ENCODE results near the gene CLRN3. TPM values are rescaled to one million over a fixed set of nuclear protein-coding genes. Genes with fewer than 3 reads are reported as not detected.

The CLRN3 gene
- total RNA-seq, 3 donors from 2014 or later, result 0.98 TPM; not detected in 2

DNA sequence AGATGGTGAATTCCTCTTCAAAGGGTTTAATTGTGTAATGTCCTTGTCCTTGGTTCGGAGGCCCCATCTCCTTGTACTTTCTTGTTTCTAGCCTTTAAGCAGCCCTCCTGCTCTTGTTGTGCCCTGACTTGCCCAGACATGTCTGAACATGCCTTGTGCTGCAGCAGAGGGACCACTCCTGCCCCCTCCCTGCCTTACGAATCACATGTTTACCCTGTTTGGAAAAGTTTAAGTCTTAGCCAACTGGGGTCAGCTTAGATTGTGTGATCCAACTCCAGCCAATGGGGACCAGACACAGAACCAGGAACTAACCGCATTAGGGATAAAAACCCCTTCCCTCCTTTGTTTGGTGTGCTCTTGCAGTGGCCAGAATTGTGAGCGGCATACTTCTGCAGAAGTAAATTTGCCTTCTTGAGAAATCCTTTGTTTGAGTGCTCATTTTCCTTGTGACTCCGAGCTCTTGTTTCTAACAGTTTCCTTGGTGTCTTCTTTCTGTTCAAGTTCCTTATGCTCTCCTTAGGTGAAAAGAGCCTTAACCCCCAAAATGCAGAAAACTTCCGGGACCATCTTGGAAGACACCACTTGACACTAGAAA, 29.4 kb downstream of the CLRN3 start:
- Histone ChIP-seq H3K4me1 (no peaks in the 10 kb centered on the region), H3K27me3 (no peaks in the 10 kb centered on the region), H3K4me3 (no peak overlapping the region), H3K27ac (no peak overlapping the region), H3K36me3 (no peaks in the 10 kb centered on the region), H3K9me3 (no peaks in the 10 kb centered on the region)
- intact Hi-C loops (cut with DNase I; ENCODE audit: low total_unique reads), result no loop called here
- TF ChIP-seq, protein P1, sequence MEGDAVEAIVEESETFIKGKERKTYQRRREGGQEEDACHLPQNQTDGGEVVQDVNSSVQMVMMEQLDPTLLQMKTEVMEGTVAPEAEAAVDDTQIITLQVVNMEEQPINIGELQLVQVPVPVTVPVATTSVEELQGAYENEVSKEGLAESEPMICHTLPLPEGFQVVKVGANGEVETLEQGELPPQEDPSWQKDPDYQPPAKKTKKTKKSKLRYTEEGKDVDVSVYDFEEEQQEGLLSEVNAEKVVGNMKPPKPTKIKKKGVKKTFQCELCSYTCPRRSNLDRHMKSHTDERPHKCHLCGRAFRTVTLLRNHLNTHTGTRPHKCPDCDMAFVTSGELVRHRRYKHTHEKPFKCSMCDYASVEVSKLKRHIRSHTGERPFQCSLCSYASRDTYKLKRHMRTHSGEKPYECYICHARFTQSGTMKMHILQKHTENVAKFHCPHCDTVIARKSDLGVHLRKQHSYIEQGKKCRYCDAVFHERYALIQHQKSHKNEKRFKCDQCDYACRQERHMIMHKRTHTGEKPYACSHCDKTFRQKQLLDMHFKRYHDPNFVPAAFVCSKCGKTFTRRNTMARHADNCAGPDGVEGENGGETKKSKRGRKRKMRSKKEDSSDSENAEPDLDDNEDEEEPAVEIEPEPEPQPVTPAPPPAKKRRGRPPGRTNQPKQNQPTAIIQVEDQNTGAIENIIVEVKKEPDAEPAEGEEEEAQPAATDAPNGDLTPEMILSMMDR (IDR thresholded peaks at IDR 0.05), result no peak
- TF ChIP-seq POLR2AphosphoS5 (IDR thresholded peaks at IDR 0.05), result no peak
- TF ChIP-seq POLR2A (IDR thresholded peaks at IDR 0.05), result no peak
- no peak for DNase-seq (ENCODE audit: low spot score in 2 of 2)

DNA sequence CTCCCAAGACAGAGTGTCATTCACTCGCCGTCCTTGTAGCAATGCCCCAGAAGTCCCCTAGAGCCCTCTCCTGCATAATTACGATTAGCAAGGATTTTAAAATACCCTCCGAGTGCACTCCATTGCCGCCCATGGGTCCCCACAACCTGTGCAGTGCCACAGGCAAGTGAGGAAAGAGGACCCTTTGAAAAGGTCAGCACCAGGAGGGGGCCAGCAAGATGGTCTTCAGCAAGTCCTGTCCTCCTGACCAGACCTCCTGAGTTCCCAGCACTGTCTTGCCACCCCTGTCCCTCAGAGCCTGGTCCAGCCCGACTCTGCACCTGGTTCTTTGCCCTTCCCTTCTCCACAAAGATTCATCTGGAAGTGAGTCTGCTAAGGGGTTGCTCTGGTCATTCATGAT, 32.1 kb downstream of the CLRN3 start:
- intact Hi-C loops (cut with DNase I; ENCODE audit: low total_unique reads), result no loop called here
- H3K9me3 ChIP-seq, result no peaks in the 10 kb centered on the region
- TF ChIP-seq POLR2A (IDR thresholded peaks at IDR 0.05) (no peak), POLR2AphosphoS5 (IDR thresholded peaks at IDR 0.05) (no peak)
- TF ChIP-seq, protein P1 (IDR thresholded peaks at IDR 0.05), result no peak

DNA sequence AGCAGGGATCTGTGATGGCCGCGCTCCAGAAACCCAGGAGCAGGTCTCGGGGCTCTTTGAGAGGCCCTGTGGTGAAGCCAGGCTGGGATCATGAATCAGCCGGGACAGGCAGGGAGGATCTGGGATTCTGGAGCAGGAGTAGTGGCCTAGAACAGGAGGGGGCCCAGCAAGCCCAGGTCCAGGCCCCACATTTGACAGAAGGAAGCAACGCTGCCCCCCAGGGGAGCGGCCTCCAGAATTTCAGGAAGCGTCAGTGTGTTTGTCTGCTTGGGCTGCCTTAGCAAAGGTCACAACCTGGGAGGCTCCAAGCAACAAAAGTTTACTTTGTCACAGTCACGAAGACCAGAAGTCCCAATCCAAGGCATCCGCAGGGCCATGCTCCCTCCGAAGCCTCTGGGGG, 36.8 kb downstream of the CLRN3 start:
- Histone ChIP-seq H3K36me3 (no peaks in the 10 kb centered on the region), H3K4me1 (no peaks in the 10 kb centered on the region), H3K9me3 (no peaks in the 10 kb centered on the region), H3K27me3 (no peaks in the 10 kb centered on the region), H3K27ac (no peak overlapping the region), H3K4me3 (no peak overlapping the region)
- intact Hi-C loops (cut with DNase I; ENCODE audit: low total_unique reads), result loop anchor here (10.0 kb wide), 1 partner anchor 141 kb away; no protein-coding TSS in a partner anchor
- TF ChIP-seq, protein P1 (IDR thresholded peaks at IDR 0.05), result no peak
- TF ChIP-seq POLR2AphosphoS5 (IDR thresholded peaks at IDR 0.05), result no peak
- no peak for TF ChIP-seq POLR2A (IDR thresholded peaks at IDR 0.05)
- DNase-seq (ENCODE audit: low spot score in 2 of 2), result no peak

More for the DNA sequence above, 32.1 kb downstream of the CLRN3 start:
- Histone ChIP-seq H3K36me3 (no peaks in the 10 kb centered on the region), H3K4me3 (no peak overlapping the region), H3K27ac (no peak overlapping the region), H3K27me3 (no peaks in the 10 kb centered on the region), H3K4me1 (no peaks in the 10 kb centered on the region)
- DNase-seq (ENCODE audit: low spot score in 2 of 2), result no peak

DNA sequence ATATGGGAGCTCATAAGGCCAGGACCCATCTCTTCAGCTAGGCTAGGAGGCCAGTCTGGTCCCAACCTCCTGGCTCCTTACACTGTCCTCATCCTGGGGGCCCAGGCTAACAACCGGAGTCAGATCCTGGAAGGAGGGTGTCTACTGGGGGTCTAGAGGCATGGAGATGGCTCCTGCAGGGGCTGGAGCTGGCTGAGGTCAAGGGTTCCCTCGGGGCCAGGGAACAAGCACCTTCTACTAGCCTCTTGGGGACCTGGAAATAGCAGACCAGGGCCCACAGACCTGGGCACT, 37.2 kb downstream of the CLRN3 start:
- Histone ChIP-seq H3K27ac (no peak overlapping the region), H3K9me3 (no peaks in the 10 kb centered on the region), H3K27me3 (no peaks in the 10 kb centered on the region), H3K4me1 (no peaks in the 10 kb centered on the region), H3K36me3 (no peaks in the 10 kb centered on the region), H3K4me3 (no peak overlapping the region)
- DNase-seq (ENCODE audit: low spot score in 2 of 2), result no peak
- TF ChIP-seq POLR2A (IDR thresholded peaks at IDR 0.05) (no peak), POLR2AphosphoS5 (IDR thresholded peaks at IDR 0.05) (no peak)
- TF ChIP-seq, protein P1 (IDR thresholded peaks at IDR 0.05), result no peak
- intact Hi-C loops (cut with DNase I; ENCODE audit: low total_unique reads), result loop anchor here (10.0 kb wide), 1 partner anchor 141 kb away; no protein-coding TSS in a partner anchor

DNA sequence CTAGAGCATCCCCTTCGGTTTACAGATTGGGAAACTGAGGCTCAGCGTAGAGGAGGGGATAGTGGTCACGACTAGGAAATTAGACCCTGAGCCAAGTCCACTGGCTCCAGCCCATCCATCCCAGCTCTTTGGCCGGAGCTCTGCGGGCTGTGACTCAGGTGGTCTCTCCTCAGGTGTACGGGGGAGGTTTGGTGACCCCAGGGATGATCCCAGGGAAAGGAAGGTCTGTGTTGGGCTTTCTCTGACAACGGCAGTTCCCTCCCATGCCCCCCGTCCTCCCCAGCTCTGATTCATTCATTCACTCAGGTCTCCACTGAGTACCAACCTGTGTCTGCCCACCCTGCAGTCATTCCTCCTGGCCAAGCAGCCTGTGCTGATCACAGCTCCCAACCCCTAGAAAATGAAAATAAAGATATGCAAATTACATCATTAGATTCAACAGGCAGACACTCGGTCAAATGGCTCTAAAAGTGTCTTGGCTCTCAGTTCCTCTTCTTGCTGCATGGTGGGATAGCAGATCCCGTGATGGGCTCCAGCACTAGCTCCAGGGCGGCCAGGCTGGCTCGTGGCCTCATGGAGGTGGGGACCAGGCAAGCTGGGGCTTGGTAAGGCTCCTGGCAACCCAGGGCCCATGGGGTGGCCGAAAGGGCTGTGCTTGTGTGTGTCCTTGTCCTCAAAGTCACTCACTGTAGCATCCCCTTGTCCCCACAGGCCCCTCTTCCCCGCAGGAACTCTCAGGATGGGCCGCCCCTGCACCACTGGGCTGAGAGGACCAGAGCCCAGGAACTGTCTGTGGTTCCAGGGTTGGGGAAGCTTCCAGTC, 37.8 kb downstream of the CLRN3 start:
- H3K4me3 ChIP-seq, result no peak overlapping the region
- TF ChIP-seq, protein P1 (IDR thresholded peaks at IDR 0.05), result no peak
- TF ChIP-seq POLR2AphosphoS5 (IDR thresholded peaks at IDR 0.05) (no peak), POLR2A (IDR thresholded peaks at IDR 0.05) (no peak)
- H3K27me3 ChIP-seq, result no peaks in the 10 kb centered on the region
- no peak overlapping the region for H3K27ac ChIP-seq
- H3K9me3 ChIP-seq, result no peaks in the 10 kb centered on the region
- intact Hi-C loops (cut with DNase I; ENCODE audit: low total_unique reads), result loop anchor here (10.0 kb wide), 1 partner anchor 140 kb away; no protein-coding TSS in a partner anchor
- DNase-seq (ENCODE audit: low spot score in 2 of 2), result no peak
- H3K4me1 ChIP-seq, result no peaks in the 10 kb centered on the region
- no peaks in the 10 kb centered on the region for H3K36me3 ChIP-seq

Measured in breast epithelium (tissue), 4 donors.